Body of pancreas (tissue), 4 donors: ENCODE data around the gene ANTXR1.

Experiments
- CTCF ChIP-seq, 7 experiments: fragments of 450-650 bp in 4 of 7; fragments of 200-600 bp in 3 of 7; sonication (generic) in 3 of 7; IDR thresholded peaks; one replicate each; pipeline ENCODE4 v1.5.1; 2016 to 2019; ENCODE audit warnings: antibody characterized with exemption in 7 of 7
- POLR2A ChIP-seq, 3 donors: fragments of 450-650 bp; IDR thresholded peaks; one replicate each; pipeline ENCODE4 v1.6.1; 2016; ENCODE audit warnings: antibody characterized with exemption in 3 of 3, mild to moderate bottlenecking in 2 of 3

GRCh38 chr2:69138793-69139459 is 125.9 kb downstream of the ANTXR1 start:
- TF ChIP-seq POLR2A (IDR thresholded peaks at IDR 0.05) (no peak), CTCF (IDR thresholded peaks at IDR 0.05) (no peak)
